Activated CD4-positive, alpha-beta T cell treated with anti-CD3 and anti-CD28 coated beads for 48 hours (primary cell): ENCODE measurements around the gene EHD3.

ENCODE experiments used
- DNase-seq: peaks from one replicate; pipeline ENCODE4 v3.0.0-alpha.2; 2020

EHD3 gene

GRCh38 chr2:31213601-31214443 is 20.1 kb upstream of the EHD3 start:
- DNase-seq, result no peak

GRCh38 chr2:31214444-31214915 is 19.5 kb upstream of the EHD3 start:
- no peak for DNase-seq

- no peak for DNase-seq
Measured at GRCh38 chr2:31216734-31217133, 17.2 kb upstream of the EHD3 start.

GRCh38 chr2:31217465-31218200 is 16.3 kb upstream of the EHD3 start, which contains the start of gene CAPN14:
CAPN14 (minus strand) TSS chr2:31217515; CDS start chr2:31205447, 12,068 bp downstream.
- no peak for DNase-seq

GRCh38 chr2:31219131-31219969 is 14.6 kb upstream of the EHD3 start:
- DNase-seq, result no peak

- no peak for DNase-seq
Measured at GRCh38 chr2:31221544-31221943, 12.4 kb upstream of the EHD3 start.

- DNase-seq, result no peak
Measured at GRCh38 chr2:31222071-31222470, 11.9 kb upstream of the EHD3 start.

GRCh38 chr2:31223026-31223425 is 10.9 kb upstream of the EHD3 start:
- DNase-seq, result no peak

GRCh38 chr2:31223749-31224148 is 10.2 kb upstream of the EHD3 start:
- DNase-seq, result no peak

GRCh38 chr2:31226266-31226665 is 7.7 kb upstream of the EHD3 start:
- DNase-seq, result no peak

GRCh38 chr2:31227110-31227509 is 6.8 kb upstream of the EHD3 start:
- DNase-seq, result no peak

GRCh38 chr2:31227711-31228125 is 6.2 kb upstream of the EHD3 start:
- no peak for DNase-seq

- DNase-seq, result no peak
Measured at GRCh38 chr2:31228717-31229116, 5.2 kb upstream of the EHD3 start.

- no peak for DNase-seq
Measured at GRCh38 chr2:31230751-31231150, 3.2 kb upstream of the EHD3 start.

GRCh38 chr2:31231571-31232302 is 2.2 kb upstream of the EHD3 start:
- no peak for DNase-seq

- DNase-seq, result no peak
Measured at GRCh38 chr2:31232586-31232985, 1.4 kb upstream of the EHD3 start.

- no peak for DNase-seq
Measured at GRCh38 chr2:31233231-31233630, 721 bp upstream of the EHD3 start.

- no peak for DNase-seq
Measured at GRCh38 chr2:31234683-31235503, 941 bp downstream of the EHD3 start.

- no peak for DNase-seq
Measured at GRCh38 chr2:31235504-31235902, 1.6 kb downstream of the EHD3 start.

- DNase-seq, result no peak
Measured at GRCh38 chr2:31236433-31237205, 2.7 kb downstream of the EHD3 start.
